Fibroblast of skin of scalp (primary cell): Measurements from ENCODE around the gene APP.

Source experiments
- DNase-seq: peaks from one replicate; pipeline ENCODE4 v3.0.0-alpha.2; 2013

The APP gene

DNA sequence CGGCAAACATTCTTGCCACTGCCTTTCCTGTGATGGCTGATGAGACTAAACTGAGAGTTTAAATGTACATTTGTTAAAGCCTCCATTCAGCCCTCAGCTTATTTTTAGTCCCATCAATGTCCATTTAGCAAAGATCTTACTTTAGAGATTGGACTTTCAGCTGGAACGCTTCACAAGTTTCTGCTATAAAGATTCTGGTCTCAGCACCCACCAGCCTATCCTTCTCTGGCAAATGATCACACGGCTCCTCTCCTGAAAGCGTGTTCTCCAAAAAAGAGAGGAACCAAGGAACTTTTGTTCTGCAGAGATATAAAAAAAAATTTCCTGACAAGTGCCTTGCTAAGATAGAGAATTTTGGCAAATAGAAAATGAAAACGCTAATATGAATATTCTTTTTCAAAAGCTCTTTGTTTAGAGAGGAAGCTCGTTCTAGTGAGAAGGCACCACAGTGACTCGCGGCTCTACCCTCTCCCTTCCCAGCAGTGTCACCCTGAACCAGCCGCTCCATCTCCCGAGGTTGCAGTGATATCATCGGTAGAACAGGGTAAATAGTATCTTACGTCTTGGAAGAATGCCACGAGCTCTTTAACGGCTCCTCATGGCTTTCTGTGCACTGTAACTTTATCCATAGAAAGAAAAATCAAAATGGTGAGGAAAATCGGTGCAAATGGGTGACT, 200.2 kb downstream of the APP start:
- DNase-seq = no peak

DNA sequence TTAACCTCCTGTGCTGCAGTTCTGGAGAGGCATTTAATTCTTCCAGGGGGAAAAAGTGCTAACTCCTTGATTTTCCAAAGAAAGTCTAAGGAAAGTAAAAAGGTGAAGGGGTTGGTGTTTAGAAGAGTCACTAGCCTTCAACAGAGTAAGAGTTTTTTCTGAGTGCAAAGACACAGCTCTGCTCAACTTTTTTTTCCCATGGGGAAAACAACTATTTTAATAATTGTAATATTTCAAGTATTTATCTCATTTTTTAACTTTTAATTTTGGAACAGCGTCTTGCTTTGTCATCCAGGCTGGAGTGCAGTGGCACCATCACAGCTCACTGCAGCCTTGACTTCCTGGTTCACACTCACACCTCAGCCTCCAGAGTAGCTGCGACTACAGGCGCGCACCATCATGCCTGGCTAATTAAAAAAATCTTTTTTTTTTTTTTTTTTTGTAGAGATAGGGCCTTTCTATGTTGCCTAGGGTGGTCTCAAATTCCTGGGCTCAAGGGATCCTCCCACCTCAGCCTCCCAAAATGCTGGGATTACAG, 202.6 kb downstream of the APP start:
- no peak for DNase-seq

DNA sequence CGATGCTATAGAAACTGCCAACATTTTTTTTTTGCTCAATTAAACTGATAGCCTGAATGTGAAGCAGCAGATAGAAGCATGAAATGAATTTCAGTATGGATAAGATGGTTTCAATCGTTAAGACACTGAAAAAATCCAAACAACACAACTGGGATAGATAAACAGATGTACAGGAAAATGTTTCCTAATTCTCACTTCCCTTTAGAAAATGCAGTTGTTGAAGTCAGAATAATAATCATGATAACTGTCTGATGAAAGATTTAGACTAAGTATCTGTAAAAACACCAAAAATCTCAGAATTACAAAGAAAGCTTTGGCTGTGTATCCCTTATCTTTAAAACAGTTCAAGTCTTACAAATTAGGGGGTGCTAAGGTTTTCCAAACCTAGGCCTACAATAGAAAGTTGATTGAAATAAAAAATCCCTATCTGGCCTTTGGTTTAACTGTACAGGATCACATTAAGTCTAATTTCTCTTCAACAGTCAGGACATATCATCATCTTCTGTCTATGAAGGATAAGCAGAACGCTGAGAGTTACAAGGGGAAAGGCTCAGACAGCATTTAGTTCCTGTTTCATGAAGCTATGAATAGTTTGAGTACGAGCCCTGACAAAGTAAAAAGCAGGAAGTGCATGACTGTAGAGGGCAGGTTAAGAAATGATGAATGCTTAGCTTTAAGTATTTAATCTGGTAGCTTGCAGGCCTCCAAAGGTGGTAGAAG, 203.2 kb downstream of the APP start:
- DNase-seq = no peak

DNA sequence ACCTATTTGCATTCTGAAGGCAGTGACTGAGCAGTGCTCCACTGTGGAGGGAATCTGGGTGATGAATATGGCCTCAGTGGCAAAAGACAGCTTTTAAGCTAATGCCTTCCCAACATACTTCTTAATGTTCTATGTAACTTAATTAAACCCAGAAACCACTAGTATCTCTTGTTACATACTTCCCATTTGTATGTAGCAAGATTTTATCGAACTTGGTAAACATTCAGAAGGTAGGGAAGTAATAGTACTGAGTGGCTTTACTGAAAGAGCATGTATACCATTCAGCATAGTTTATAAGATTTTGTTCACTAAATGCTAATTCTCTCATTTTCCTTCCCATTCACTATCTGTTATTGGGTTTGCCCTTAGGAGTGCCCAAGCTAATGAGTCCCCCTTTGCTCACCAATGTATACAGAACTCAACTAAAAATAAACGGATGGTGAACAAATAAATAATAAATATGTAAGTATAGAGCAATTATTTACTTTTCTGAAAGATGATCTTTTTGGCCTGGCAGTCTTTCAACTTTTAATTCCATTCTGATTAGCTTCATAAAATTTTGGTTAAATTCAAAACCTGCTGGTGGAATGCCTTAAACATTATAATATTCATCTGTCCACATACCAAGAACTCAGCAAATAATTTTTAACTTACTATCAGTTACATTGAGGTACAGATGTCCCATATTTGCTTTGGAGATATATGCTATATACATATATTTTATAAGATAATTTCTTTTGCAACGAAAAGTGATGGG, 204.4 kb downstream of the APP start:
- DNase-seq = no peak

DNA sequence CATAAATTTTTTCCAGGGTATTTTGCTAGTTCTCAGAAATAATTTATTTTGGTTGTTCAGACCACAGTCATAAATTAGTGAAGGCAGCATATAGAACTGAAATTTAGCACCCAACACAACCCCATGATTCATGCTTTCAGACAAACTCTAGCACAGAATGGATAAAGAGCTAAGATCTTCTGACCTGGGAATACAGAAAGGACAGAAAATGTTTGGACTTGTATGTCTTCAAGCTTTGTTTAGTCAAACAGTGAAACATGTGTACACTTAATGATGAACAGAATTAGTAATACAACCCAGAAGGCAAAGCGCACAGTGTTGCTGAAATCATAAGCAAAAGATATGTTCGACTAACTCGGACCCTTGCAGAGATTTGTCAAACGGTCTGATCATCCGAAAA, 205.6 kb downstream of the APP start:
- DNase-seq = no peak

DNA sequence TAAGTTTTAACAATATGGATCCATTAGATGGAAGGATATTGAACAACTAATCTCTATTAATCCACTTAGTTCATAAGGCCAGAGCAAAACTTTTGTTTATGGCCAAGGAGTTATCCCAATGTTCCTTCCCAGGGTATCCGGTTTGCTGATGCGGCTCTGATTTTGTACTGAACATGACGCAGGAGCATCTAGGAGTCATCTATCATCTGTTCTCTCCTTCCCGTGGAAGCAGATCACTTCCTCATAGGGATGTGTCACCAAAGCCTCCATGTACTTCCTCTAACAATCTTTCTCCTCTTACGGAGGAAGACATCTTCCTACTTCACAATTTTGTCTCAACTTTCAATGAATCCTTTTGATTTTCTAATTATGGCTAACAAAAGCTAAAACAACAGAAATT, 206.6 kb downstream of the APP start:
- DNase-seq = no peak

DNA sequence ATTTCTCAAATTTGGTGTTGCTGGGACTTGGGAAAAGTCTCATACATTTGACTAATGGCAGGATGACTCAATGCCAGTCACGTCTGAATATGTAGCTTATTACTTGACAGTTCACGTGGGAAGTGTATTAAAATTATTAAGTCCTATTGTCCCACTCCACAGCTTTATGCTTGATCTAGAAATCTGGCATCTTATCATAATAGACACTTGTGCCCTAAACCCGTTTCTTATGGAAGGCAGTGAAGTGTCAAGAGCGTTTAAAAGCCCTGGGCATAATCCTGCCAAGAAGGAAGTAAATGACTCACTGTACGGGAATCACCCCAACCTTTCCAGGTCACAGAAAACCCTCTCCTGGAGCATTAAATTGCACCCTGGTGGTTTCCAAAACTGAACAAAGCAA, 207.4 kb downstream of the APP start:
- DNase-seq = no peak

DNA sequence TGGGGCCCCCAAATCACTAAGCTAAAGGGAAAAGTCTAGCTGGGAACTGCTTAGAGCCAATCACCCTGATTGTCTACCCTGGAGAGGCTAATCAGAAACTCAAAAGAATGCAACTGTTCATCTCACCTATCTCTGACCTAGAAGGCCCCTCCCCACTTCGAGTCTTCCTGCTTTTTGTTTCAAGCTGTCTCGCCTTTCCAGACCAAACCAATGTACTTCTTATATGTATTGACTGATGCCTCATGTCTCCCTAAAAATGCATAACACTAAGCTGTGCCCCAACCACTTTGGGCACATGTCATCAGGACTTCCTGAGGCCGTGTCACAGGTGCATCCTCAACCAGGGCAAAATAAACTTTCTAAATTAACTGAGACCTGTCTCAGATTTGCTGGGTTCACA, 209.5 kb downstream of the APP start:
- no peak for DNase-seq

DNA sequence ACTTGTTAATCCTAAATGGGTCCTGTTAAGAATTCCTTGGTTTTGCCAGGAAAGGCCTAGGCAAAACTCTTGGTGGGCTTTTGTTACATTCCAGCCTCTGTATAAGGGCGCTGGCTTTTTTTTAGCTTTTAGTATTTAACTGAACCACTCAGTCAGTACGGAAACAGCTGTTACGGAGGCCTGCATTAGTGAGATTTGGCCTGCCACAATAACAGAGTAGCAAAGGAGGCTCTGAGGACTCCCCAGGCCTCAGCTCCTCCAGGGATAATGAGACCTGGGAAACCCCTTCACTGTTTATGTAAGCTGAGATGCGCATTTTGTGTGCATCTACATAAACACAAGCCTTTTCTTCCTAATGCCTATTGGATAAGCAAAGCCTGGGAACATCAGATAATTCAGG, 210.2 kb downstream of the APP start:
- DNase-seq = no peak

DNA sequence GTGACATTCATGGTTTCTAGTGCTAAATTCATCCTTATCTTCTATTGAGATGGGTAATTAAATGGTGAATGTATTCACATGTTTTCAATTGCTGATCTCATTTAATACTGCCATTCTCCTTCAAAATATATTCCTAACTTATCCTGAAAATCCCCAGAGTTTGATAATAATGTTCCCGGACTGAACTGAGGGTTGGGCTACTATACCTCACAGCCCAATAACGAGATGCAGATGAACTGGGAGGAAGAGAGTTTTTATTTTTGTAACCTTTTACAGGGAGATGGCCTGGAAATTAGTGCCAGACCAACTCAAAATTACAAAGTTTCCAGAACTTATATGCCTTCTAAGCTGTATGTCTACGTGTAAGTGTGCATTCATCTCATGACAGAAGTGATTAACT, 210.8 kb downstream of the APP start:
- no peak for DNase-seq

DNA sequence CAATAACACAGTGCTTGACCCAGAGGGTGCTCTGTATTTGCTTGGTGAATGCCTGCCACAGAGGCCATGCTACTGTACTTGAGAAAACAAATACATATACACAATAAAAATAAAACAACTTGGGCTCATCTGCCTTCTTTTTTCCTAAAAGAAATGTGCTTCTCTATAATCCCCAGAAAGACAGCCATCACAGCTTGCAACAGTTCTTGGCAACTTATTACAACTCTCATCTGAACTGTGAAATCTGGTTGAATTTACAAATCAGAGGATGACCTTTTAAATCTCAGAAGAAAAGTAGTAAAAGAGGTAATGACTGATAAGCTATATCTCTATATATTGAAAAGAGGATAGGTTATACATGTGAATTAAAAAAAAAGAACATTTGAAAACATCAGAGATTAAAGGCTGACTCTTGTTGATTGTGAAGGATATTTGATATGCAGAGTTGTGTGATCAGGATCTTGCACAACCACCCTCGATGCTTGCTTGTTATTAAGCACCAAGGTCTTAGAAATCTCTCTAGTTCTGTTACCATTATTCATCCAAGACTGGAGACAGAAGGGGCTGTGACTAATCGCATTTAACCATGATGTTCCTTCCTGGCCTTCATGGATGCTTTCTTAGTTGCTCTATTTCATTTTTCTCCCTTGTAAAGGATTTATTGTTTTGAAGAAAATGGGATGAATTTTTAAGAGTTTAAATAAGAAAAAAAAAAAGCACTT, 213.4 kb downstream of the APP start:
- DNase-seq = peak; percentile 17

DNA sequence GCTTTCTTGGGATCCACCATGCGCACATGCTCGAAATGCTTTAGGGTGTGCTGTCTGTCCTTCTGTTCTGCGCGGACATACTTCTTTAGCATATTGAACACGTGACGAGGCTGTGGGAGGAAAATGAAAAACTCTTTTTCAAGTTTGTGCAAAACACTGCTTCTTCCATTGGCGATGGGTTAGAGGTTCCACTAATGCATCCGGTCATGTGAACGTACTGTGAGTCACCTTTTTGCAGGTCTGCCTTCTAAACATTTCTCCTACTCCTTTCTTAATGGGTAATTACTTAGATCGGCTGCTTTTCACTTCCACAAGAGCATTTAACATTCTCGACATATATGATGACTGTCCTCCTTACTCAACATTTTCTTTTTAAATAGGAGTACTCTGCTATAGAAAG, 214.9 kb downstream of the APP start:
- DNase-seq = no peak

DNA sequence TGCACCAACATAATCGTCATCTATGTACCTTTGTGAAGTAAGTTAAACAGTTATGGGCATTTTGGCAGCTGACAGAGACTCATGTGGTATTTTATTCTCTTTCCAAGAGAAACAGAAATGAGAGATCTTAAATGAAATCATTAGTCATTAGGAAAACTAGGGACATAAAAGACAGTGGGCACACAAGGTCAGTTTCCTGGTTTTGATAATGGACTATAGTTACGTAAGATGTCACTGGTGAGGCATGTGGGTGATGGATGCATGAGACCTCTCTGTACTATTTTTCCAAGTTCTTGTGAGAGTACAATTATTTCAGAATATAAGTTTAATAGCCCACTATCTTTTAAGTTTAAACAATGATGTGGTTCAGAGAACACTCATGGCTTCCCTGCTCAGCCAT, 216.9 kb downstream of the APP start:
- no peak for DNase-seq

DNA sequence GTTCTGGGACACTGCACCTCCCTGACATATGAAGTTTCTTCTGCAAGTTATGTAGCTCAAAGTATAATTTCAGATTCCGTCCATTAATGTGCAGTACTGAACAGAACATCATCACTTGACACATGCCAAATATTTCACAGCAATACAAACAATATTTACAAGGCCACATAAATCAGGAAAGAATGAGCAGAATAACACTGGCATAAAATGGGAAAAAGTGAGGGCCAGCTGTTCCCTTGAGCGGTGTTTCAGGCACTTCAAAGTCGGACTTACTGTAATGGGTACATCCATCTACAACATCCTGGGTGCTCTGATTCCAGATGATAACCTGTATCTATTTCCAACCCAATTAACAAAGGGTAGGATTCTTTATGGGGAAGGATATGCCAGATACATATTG, 217.4 kb downstream of the APP start:
- no peak for DNase-seq

DNA sequence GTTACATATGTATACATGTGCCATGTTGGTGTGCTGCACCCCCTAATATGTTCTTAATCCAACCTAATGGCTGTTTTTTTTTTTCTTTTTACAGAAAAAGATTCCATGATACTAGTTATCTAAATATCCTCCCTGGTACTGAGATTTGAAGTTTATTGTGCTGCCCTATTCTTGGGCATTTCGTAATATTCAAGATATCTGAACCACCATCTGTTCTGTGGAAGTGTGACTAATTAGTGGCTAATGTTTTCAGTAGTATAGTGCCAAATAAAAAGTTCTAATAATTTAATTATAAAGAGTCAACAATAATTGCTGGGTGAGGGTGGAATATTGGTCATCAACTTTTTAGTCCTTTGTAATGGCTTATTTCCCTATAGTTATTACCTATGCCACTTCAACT, 218.3 kb downstream of the APP start:
- no peak for DNase-seq

DNA sequence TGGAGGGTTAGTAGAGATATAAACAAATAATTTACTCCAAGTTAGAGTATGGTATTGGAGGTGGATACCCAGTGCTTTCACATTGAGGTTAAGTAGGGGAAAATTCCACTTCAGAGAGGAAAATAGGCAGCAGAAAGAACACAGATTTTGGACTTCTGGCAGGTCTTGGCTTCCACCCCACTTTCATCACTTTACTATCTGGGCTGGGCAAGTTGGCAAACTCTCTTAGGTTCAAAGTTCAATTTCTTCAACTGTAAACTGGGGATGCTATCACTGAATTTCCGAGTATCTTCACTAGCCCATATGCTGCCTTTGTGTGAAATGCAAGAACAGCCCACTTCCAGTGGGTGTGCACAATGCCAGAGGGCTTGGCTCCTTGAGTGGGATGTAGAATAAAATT, 220.9 kb downstream of the APP start:
- DNase-seq = no peak

DNA sequence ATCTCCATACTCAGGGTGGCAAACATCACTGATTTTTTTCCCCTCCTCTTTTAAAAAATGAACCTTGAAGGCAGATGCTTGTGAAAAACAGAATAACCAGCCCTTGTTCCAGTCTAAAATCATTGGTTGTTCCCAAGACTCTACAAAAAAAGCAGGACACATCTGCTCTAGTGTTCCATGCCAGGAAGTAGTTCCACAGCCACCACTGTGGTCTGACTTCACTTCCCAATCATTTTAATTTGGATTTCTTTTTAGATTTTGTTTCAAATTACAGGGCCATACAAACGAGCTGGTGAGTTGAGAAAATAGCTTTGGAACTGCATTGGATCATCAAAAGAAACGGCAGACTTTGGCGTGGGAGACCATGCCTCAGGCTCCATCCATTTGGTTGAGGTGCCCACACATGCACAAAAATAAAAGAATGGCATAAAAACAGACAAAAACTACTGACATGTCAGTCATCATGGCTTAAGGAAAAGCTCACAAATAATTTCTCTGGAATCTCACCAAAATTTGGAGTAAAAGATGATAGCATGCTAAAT, 225.8 kb downstream of the APP start:
- no peak for DNase-seq

DNA sequence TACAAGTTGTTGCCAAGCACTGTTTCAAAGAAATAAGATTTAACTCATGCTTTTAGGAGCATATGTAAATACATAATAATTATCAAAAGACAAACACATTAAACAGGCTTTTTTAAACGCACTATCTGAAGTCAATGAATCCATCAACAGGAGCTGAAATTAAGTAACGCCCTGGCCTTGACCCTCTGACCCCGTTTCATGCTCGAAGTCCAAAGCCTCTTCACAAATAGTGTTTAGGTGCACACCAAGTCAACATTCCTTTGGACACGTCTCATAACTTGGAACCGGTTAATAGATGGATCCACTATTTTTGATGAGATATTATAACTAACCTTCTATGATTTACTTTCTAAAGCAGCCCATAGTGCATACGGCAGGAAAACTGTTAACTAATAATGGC, 226.5 kb downstream of the APP start:
- no peak for DNase-seq

DNA sequence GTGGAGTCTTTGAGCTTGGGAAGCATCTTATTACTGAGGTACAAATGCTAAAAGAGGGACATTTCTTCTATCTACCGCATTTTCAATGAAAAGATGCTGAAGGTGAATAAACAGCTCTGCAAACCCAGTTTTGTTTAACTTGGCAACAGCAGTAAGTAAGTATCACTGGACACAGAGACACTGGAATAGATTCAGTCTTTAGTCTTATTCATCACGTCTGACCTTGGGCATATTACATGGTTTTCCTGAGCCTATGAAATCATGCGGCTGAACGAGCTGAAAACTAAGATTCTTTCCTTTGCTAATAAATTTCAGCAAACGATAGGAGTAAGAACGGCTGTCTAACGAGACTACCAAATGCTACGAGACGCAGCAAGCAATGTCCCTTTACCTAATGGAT, 228.4 kb downstream of the APP start:
- DNase-seq = no peak

DNA sequence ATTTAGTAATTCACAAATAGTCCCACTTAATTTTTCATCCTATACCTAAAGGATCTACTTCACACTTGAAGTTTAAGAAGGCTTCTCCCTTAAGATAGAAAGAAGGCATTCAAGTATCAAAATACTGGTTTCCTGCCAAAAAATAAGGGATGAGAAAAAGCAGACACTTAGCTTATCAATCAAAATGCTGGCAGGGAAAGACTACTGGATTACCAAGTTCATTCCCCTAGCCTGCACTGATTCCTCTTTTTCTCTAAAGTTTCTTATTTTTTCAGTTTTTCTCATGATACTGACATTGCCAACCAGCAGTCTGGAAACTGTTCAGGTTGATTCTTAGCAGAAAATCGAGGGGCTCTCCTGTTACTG, 231.2 kb downstream of the APP start:
- DNase-seq = no peak

DNA sequence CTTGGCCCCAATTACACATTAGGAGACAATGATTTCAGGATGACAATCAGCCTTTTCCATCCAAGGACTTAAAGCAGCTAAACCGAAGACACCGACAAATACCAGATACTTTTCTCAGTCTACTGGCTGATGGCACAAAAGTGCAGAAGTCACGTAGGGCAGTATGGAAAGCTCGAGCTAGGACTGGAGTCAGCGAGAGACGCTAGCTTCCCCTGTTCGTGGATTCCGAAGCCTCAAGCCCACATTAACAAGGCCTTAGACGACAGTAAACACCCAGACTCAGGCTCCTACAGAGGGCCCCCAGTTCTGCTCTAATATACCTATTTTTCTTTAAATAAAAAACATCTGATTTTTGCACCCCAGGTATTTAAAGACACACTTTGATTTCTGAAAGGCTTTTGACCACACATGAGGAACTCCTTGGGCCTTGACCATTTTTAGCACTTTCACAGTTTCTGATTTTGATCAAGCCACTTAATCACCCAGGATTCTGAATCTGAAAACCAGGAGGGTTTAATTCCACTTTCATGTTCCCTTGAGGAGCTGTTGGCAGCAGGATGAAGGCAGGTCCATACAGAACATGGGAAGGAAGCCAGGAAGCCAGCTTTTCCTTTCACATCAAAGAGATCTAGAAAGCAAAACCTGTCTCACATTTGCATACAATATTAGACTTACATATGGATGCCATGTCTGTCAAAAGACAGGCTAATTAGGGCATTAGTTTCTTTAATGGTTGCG, 231.7 kb downstream of the APP start:
- DNase-seq = no peak

DNA sequence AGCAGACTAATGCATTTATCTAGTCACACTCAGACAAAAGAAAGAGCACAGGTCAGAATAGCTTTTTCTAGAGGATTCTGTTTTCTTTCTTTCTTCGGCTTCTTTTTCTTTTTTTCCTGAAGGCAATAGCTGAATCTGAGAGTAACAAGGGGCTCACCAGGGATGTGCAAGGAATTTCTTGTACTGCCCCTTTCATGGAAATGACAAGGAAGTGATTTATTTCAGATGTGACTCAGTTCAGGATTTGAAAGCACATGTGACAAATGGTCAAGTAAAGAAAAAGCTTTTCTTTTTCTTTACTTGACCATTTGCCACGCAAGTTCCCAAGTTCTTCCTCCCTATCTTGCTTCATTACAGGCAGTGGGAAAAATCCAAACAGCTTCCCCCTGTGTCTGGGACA, 233.8 kb downstream of the APP start:
- no peak for DNase-seq
